ENCODE data around the gene STMN3. TPM values are rescaled to one million over a fixed set of nuclear protein-coding genes. Genes with fewer than 3 reads are reported as not detected.

Gene STMN3
- polyA plus RNA-seq, 4 donors = 25.4 to 44.1 (median 33.6) TPM

DNA sequence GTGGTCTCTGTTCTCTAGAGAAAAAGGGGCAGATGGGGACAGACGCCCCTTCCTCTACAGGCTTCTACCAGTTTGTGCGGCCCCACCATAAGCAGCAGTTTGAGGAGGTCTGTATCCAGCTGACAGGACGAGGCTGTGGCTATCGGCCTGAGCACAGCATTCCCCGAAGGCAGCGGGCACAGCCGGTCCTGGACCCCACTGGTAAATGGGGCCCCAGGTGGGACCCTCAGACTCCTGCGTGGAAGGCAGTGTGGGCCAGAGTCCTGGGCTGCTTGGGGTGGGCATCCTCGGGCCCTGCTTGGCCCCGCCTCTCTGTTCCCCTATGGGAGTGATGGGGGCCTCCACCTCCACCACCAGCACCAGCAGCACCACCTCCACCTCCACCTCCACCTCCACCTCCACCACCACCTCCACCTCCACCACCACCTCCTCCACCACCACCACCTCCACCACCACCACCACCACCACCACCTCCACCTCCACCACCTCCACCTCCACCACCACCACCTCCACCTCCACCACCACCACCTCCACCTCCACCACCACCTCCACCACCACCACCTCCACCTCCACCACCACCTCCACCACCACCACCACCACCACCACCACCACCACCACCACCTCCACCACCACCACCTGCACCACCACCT lies 40.0 kb upstream of the STMN3 start:
- no peak for DNase-seq (ENCODE audit: low read depth in 4 of 4, low spot score in 2 of 4)

DNA sequence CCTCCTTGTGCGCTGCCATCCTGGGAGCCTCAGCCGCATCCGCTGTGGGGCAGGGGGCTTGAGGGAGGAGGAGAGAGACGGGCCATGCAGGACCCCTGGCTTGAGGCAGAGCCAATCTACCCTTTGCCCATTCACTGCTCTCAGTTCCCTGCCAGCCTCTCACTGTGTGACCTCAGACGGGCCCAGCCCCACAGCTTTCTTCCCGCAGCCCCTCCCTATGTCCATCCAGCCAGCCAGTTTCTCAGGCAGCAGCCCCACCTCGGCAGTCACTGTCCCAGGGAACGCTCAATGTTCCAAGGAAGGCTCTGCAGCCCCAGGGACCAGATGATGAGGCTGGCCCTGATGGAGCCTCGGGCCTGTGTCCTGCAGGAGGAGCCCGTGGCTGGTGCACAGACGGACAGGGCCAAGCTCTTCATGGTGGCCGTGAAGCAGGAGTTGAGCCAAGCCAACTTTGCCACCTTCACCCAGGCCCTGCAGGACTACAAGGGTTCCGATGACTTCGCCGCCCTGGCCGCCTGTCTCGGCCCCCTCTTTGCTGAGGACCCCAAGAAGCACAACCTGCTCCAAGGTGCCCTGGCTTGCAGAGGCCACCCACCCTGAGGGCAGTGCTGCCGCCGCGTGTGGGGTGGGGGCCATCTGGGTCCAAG lies 39.3 kb upstream of the STMN3 start:
- DNase-seq (ENCODE audit: low read depth in 4 of 4, low spot score in 2 of 4) = no peak

DNA sequence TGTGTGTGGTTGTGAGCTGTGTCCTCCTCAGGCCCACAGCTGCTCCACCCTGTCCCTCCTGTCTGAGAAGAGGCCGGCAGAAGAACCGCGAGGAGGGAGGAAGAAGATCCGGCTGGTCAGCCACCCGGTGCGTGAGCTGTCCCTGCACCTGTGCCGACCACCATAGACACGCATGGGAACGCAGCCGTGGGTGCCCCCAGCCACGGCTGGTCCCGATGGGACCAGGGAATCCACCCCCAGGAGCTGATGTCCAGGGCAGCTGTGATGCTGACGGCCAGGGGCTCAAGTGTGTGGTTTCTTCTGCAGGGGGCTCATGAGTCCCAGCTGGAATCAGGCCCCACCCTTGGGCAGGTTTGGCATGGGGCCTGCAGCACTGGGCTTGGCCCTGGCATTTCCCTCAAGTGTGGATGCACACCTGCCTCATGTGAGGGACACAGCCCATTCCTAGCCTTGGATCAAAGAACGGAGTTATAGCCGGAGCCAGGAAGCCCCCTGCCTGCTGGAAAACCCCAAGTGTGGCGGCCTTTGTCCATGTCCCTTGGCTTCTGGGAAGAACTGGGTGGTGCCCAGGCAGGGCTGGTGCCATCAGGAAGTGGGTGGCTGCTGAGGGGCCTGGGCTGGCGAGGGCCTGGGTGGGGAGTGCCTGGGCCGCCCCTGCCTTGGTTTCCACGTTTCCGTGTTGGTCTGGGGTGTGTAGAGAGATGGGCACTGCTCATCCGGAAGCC lies 38.6 kb upstream of the STMN3 start:
- DNase-seq (ENCODE audit: low read depth in 4 of 4, low spot score in 2 of 4) = no peak

DNA sequence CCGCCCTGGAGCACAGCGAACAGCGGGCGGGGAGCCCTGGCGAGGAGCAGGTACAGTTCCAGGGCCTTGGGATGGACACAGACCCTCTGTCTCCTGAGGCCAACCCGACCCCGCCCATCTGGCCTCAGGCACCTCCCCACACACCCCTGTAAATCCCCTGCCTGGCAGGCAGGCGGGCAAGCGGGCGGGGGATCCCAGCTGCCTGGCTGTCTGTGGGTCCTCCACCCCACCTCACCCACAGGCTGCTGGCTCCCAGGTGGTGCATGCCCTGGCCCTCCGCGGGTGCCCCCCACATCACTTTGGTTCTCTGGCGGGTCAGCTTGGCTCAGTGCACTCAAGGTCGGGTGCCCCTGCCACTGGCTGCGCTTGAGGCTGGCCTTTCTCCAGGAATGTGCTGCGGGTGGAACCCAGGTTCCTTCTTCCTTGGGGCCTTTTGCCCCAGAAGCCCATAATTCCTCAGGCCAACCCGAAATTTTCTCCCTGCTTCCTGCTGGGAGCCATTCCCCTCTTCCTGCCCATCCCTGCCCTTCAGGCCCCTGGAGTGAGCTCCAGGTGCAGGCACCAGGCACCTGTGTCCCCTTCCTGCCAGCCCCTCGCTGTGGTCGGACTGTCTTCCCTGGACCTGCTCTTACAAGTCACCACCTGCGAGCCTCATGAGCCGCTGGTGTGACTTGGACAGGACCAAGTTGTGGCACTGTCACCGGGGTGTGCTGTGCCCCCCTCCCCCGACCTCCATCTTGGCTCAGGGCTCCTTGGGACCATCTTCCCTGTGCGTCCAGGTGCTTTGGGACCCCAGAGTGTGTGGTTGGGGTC lies 37.9 kb upstream of the STMN3 start:
- DNase-seq (ENCODE audit: low read depth in 4 of 4, low spot score in 2 of 4) = no peak

DNA sequence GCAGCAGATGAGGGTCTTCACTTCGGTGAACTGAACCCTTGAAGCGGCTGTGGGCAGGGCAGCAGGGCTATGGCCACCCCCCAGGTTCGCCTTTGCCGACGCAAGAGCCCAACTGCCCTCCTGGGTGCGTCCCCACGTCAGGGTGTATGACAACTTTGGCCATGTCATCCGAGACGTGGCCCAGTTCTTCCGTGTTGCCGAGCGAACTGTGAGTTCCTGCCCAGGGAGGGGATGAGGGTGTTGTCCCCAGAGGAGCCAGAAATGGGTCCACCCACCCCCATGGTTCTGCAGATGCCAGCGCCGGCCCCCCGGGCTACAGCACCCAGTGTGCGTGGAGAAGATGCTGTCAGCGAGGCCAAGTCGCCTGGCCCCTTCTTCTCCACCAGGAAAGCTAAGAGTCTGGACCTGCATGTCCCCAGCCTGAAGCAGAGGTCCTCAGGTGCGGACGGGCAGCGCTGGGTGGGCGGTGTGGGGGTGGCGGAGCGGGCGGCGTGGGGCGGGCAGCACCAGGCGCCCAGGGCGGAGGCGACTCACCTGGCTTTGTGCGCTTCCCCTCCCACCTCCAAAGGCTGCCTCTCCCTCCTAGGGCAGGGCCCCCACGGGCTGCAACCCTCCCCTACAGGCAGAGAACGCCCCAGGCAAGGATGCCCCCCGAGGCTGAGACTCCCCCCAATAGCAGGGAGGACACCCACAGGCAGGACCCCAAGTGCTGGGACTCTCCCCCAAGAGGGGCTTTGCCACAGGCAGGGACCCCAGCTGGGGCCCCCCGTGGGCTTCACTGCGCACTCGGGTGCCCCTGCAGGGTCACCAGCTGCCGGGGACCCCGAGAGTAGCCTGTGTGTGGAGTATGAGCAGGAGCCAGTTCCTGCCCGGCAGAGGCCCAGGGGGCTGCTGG lies 37.0 kb upstream of the STMN3 start:
- no peak for DNase-seq (ENCODE audit: low read depth in 4 of 4, low spot score in 2 of 4)

DNA sequence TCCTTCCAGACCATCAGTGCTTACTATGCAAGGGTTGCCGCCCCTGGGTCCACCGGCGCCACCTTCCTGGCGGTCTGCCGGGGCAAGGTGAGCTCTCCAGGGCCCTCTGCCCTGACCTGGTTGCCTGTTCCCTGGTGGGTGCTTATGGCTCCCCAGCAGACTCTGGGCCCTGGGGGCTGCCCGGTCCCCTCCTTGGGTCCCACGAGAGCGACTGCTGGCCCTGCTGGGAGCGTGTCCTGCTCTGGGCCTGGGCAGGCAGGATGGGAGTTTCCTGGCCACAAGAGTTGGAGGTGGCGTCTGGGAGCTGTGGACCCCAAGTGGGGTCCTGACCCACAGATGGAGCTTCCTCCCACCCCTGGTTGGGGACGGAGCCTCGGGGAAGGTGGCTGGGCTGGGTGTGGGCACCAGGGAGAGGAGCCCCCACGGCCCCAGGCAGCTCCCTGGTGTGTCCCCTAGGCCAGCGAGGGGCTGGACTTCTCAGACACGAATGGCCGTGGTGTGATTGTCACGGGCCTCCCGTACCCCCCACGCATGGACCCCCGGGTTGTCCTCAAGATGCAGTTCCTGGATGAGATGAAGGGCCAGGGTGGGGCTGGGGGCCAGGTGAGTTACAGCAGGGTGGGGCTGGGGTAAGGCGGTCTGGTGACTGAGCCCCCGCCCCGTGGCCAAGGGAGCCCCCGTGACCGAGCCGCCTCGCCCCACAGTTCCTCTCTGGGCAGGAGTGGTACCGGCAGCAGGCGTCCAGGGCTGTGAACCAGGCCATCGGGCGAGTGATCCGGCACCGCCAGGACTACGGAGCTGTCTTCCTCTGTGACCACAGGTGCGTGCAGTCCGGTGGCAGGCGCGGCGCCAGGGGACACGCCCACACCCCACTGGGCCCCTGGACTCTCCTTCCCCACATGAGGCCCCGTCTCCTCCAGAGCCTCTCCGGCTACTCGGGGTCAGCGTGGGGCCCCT lies 36.1 kb upstream of the STMN3 start:
- no peak for DNase-seq (ENCODE audit: low read depth in 4 of 4, low spot score in 2 of 4)

DNA sequence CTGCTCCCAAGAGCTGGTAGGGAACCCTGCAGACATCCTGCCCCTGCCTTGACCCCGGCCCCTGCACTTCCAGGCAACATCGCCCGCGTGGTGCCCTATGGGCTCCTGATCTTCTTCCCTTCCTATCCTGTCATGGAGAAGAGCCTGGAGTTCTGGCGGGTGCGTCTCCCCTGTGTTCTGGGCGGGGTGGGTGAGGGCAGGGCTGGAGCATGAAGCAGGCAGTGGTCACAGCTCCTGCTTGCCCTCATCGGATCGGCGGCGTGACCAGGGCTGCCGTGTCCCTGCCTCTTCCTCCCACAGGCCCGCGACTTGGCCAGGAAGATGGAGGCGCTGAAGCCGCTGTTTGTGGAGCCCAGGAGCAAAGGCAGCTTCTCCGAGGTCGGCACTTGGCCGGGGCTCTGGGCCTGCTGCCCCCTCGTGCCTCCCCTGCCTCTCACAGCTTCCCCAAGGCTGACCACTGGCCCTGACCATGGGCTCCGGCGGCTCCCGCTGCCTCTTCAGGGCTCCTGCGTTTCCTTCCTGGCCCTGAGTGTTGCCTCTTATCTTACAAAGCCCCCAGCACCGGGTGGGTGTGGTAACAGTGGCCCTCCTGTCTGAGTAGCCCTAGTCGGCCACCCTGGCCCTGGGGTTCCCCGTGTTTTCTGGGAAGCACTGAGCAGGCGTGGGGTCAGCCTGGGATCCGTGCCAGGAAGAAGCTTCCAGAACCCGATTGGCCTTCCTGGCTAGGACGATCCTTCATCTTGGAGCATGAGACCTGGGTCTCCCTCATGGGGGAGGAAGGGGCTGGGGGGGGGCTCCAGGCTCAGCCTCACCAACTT lies 35.2 kb upstream of the STMN3 start:
- no peak for DNase-seq (ENCODE audit: low read depth in 4 of 4, low spot score in 2 of 4)

DNA sequence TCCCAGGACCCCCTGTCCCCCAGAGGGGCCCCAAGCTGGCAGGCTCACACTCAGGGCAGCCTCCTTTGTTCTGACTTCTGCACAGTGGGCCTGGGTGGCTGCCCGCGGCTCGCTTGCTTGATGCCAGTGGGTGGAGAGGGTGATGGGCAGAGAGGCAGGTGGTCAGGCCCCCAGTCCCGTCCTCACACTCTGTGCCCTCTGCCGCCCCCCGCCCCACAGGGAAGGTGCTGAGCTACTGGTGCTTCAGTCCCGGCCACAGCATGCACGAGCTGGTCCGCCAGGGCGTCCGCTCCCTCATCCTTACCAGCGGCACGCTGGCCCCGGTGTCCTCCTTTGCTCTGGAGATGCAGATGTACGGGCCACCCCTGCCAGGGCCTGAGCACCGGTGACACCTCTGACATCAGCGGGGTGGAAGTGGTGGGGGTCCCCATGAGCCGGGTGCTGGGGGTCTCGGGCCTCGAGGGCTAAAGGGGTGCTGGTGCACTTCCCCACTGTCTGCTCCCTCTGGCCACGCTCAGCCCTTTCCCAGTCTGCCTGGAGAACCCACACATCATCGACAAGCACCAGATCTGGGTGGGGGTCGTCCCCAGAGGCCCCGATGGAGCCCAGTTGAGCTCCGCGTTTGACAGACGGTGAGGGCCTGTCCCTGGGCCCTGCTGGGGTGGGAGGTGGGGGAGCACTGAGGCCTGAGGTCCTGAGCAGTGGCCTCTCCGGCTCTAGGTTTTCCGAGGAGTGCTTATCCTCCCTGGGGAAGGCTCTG lies 34.4 kb upstream of the STMN3 start:
- DNase-seq (ENCODE audit: low read depth in 4 of 4, low spot score in 2 of 4) = no peak

DNA sequence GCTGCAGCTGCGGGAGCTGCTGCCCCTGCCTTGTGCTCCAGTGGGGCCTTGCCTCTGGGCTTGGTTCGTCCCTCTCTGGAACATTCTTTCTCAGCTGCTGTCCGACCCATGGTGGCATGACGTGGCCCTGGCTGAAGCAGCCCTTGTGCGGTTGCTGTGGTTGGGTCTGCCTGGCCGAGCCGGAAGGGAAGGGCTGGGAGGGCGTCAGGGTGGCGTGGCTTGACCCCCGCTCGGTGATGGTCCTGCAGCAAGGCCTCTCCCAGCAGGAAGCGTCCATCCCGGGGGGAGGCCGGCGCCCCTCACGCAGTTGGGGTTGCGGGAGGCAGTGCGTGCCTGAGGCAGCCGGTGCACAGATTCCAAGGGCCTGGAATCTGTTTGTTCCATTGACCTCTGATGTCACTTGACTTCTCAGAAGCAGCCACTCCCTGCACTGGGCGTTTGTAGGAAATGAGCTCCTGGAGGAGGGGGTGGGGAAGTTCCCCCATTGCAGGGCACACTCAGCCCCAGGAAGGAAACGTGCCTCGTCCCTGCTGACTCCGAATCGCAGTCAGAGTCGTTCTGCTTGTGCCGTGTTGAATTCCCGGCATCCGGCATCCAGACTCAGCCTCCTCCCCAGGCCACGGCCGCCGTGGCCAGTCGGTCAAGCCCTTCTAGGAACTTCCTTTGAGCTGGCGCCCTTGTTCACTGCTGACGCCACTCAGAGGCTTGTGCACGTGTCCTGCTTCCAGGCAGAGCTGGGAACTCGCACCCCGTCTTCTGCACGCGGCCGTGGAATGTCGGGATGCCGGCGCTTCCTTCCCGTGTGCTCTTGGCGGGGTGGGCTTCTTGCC lies 33.5 kb upstream of the STMN3 start:
- no peak for DNase-seq (ENCODE audit: low read depth in 4 of 4, low spot score in 2 of 4)

DNA sequence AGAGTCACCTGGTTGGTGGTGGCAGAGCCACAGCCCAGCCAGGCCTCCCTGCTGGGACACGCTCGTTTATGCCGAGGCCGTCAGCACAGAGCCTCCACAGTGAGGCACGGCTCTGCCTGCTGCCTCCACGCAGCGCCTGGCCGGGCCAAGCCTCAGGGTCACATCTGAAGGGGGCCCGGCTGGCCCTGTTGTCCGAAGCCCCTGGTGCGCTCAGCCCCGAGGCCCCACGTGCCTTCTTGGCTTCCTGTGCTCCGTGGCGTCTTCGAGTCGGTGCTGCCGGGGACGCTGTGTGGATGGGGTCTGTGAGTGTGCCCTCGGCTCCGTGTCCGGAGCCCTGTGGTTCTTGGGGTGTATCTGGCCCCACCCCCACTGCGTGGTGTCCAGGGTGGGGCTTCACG lies 32.9 kb upstream of the STMN3 start:
- no peak for DNase-seq (ENCODE audit: low read depth in 4 of 4, low spot score in 2 of 4)

DNA sequence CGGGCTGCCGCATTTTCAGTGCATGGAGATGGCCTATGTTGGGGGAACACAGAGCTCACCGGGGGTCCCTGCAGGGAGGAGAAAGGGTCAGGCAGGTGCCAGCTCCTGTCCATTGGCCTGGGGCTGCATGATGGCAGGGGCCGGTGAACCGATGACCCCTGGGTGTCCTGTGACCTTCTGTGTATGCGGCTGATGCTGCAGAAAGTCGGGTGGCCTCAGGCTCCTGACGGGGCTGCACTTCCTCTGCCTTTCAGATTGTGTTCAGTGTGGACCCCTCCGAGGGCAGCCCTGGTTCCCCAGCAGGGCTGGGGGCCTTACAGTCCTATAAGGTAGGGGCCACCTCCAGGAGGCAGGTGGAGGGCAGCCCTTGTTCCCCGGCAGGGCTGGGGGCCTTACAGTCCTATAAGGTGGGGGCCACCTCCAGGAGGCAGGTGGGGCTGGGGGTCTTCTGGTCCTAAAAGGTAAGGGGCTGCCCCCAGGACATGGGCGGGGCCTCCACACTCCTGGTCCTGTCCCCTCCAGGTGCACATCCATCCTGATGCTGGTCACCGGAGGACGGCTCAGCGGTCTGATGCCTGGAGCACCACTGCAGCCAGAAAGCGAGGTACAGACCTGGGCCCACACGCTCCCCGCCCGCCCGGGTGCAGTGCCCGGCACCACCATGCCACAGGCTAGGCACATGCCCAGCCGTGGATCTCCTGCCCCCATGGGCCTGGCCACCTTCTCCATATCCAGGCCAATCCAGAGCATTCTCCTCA lies 32.2 kb upstream of the STMN3 start:
- DNase-seq (ENCODE audit: low read depth in 4 of 4, low spot score in 2 of 4) = no peak

DNA sequence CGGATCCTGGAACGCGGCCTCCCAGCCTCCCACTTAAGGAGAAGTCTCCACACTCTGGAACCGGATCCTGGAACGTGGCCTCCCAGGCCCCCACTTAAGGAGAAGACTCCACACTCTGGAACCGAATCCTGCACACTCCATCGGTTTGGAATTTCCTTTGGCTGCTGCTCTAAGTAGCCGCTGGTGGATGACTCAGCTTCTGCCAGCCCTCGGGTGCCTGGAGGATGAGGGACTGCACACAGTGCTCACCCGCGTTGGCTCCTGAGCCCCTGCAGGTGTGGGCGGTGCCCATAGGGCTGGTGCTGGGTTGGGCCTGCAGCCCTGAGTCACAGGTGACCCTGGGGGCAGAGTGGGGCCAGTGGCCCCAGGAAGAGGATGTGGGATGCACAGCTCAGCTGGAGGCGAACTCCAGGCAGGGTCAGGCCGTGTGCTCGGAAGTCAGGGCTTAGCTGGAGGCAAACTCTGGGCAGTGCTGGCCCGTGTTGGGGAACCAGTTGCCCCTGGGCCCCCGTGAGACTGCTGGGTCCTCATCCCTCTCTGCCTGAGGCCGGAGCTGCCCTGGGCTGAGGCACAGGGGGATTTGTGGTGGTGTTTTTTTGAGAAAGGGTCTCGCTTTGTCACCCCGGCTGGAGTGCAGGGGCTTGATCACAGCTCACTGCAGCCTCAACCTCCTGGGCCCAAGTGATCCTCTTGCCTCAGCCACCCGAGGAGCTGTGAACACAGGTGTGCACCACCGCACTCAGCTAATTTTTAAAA lies 29.3 kb upstream of the STMN3 start:
- DNase-seq (ENCODE audit: low read depth in 4 of 4, low spot score in 2 of 4) = no peak

DNA sequence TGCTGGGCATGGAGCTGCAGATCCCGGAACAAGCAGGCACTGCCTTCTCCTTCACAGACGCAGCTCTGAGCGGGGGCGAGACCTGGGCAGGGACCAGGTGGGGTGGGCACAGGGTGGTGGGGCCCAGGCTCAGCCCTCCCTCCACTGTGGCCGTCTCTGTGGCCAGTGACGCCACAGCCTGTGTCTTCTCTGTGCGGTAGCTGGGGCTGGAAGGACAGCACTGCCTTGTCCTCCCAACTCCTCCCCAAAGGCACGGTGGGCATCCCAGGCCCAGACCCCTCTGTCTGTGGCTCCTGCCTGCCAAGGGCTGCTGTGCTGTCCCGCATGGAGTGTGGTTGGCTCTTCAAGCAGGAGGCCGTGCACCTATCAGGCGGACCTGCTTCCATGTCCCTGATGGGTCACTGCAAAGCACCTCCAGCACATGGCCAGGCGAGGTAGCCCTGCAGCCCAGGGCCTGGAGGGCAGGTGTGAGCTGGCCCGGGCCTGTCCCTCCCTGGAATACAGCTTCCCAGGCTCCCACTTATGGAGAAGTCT lies 28.5 kb upstream of the STMN3 start:
- DNase-seq (ENCODE audit: low read depth in 4 of 4, low spot score in 2 of 4) = no peak

DNA sequence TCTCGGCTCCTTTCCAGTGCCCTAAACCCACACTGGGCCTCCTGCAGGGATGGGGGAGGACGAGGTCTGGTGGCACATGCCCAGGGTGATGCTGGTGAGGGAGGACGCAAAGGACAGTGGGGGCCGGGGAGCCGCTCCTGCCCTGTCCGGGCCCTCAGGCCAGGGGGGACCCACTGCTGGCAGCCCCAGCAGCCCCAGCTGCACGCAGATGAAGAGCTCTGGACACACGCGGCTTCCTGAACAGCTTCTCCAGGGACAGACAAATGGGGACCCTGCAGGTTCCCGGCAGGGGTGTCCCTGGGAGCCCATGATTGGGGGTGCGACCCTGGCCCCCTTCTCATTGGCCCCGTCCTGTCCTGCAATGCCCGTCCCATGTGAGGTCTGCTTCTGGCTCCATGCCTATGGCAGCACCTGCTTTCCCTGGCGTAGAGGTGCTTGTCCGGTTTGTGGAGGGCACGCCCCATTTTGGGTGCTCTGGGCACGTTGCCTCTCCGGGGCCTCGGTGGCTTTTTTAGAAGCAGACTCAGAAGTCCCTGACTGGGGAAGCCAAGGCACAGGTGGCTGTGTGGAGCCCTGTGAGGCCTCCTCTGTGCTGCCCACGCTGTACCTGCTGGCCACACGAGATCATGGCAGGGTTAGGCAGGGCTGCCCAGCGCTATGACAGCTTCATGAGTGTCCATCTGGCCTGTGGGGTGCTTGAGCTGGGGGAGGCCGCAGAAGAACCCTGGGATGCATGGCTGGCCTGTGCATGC lies 27.8 kb upstream of the STMN3 start:
- DNase-seq (ENCODE audit: low read depth in 4 of 4, low spot score in 2 of 4) = no peak
